PC-3 (cell line): ENCODE results near the gene SAG.

ENCODE experiments used
- EZH2 ChIP-seq: fragments of 300-600 bp; sonication (generic); IDR thresholded peaks from one replicate; pipeline ENCODE4 v1.6.1; 2017; ENCODE audit warnings: antibody characterized with exemption, mild to moderate bottlenecking, low read length; ENCODE audit not compliant: unreplicated experiment
- TF ChIP-seq, protein P1 (sequence below): fragments of 300-600 bp; sonication (generic); conservative IDR thresholded peaks from 2 replicates; pipeline ENCODE4 v1.5.1; 2017; ENCODE audit warnings: antibody characterized with exemption, low read depth, mild to moderate bottlenecking, low read length

DNA sequence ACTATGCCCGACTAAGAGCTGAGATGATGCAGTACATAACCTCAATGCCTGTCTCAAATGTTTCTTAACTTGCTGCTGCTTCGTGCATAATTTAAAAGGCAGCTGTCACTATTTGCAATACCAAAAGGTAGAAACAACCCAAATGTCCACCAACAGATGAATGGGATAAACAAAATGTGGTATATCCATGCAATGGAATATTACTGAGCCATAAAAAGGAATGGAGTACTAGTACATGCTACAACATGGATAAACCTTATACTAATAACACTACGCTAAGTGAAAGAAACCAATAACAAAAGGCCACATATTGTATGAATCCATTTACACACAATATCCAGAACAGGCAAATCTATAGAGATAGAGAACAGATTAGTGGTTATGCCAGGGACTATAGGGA lies 33.7 kb downstream of the SAG start:
- TF ChIP-seq, protein P1, sequence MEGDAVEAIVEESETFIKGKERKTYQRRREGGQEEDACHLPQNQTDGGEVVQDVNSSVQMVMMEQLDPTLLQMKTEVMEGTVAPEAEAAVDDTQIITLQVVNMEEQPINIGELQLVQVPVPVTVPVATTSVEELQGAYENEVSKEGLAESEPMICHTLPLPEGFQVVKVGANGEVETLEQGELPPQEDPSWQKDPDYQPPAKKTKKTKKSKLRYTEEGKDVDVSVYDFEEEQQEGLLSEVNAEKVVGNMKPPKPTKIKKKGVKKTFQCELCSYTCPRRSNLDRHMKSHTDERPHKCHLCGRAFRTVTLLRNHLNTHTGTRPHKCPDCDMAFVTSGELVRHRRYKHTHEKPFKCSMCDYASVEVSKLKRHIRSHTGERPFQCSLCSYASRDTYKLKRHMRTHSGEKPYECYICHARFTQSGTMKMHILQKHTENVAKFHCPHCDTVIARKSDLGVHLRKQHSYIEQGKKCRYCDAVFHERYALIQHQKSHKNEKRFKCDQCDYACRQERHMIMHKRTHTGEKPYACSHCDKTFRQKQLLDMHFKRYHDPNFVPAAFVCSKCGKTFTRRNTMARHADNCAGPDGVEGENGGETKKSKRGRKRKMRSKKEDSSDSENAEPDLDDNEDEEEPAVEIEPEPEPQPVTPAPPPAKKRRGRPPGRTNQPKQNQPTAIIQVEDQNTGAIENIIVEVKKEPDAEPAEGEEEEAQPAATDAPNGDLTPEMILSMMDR, result no peak
- TF ChIP-seq EZH2, result no peak
